ENCODE results near the gene RBM4B.

- TF ChIP-seq CTCF (IDR thresholded peaks at IDR 0.05) (no peak), POLR2A (IDR thresholded peaks at IDR 0.05) (no peak), POLR2AphosphoS5 (IDR thresholded peaks at IDR 0.05) (no peak)
Measured at GRCh38 chr11:66643745-66644437, 33.8 kb downstream of the RBM4B start.

Data from stomach (tissue), 4 donors.